A673 (cell line): ENCODE data around the gene DNMT3A. TPM values are rescaled to one million over a fixed set of nuclear protein-coding genes. Genes with fewer than 3 reads are reported as not detected.

Source experiments
- BruUV-seq: library from RNA; stranded (reverse); fragments of 400-500 nt; replicated peaks from 2 replicates; lab custom pipeline; 2021; lab: Mats Ljungman, UMichigan
- CTCF ChIA-PET: fragments of 300-600 bp; sonication (Branson Sonifier 250); formaldehyde crosslinking; loops from one replicate; lab custom pipeline; 2022; ENCODE audit warnings: antibody characterized with exemption; lab: Charles Lee
- POLR2A ChIA-PET: fragments of 300-600 bp; sonication (Branson Sonifier 250); formaldehyde crosslinking; loops from one replicate; lab custom pipeline; 2022; ENCODE audit warnings: antibody characterized with exemption; ENCODE audit not compliant: low non-redundant PET; lab: Charles Lee
- DNase-seq: peaks from one replicate; pipeline ENCODE4 v3.0.0-alpha.2; 2015; ENCODE audit warnings: low spot score
- H3K27ac ChIP-seq: fragments of 200-600 bp; sonication (generic); 2 replicates; pipeline ENCODE4 v1.5.1; 2016; ENCODE audit warnings: mixed run types, low read depth, mild to moderate bottlenecking, mixed read lengths, antibody characterized with exemption, low read length; ENCODE audit not compliant: poor library complexity, severe bottlenecking
- H3K27me3 ChIP-seq: fragments of 200-600 bp; sonication (generic); replicated peaks from 2 replicates; pipeline ENCODE4 v1.6.1; 2017; ENCODE audit warnings: mixed run types, low read depth, mild to moderate bottlenecking, mixed read lengths, antibody characterized with exemption, low read length; ENCODE audit not compliant: insufficient read depth, poor library complexity
- H3K36me3 ChIP-seq: fragments of 200-600 bp; sonication (generic); 2 replicates; pipeline ENCODE4 v1.6.1; 2016; ENCODE audit warnings: mixed run types, mild to moderate bottlenecking, mixed read lengths, antibody characterized with exemption, low read length; ENCODE audit not compliant: insufficient read depth, poor library complexity, severe bottlenecking
- H3K4me1 ChIP-seq: fragments of 200-600 bp; sonication (generic); 2 replicates; pipeline ENCODE4 v1.6.1; 2017; ENCODE audit warnings: mixed run types, mild to moderate bottlenecking, mixed read lengths, antibody characterized with exemption, low read length; ENCODE audit not compliant: insufficient read depth, poor library complexity, severe bottlenecking
- H3K4me3 ChIP-seq: fragments of 200-600 bp; sonication (generic); 2 replicates; pipeline ENCODE4 v1.5.1; 2016; ENCODE audit warnings: low read depth, mixed run types, mild to moderate bottlenecking, mixed read lengths, low read length; ENCODE audit not compliant: poor library complexity, severe bottlenecking
- H3K9me3 ChIP-seq: fragments of 200-600 bp; sonication (generic); 2 replicates; pipeline ENCODE4 v1.6.1; 2016; ENCODE audit warnings: mixed run types, low read depth, mild to moderate bottlenecking, mixed read lengths, antibody characterized with exemption, low read length; ENCODE audit not compliant: poor library complexity, severe bottlenecking
- CTCF ChIP-seq: fragments of 300-800, 200-600 bp; sonication (generic); conservative IDR thresholded peaks from 2 replicates; pipeline ENCODE4 v1.5.1; 2017; ENCODE audit warnings: low read depth, mild to moderate bottlenecking, antibody characterized with exemption, low read length, moderate library complexity, mixed read lengths
- EZH2 ChIP-seq: fragments of 200-600 bp; sonication (generic); IDR thresholded peaks from 2 replicates; pipeline ENCODE4 v1.6.1; 2017; ENCODE audit warnings: borderline replicate concordance, low read depth, mild to moderate bottlenecking, mixed read lengths, antibody characterized with exemption, low read length; ENCODE audit not compliant: poor library complexity, severe bottlenecking
- intact Hi-C: fragments of 100-400 bp; cut with micrococcal nuclease; formaldehyde crosslinking; loops from one replicate; pipeline ENCODE4 v1.10.0; 2022; ENCODE audit not compliant: unreplicated experiment
- total RNA-seq: library from RNA; stranded (reverse); gene quantifications from 2 replicates; pipeline ENCODE4 v1.2.3, GENCODE V29; 2021

Gene DNMT3A
- total RNA-seq, 1 experiment from 2014 or later: 109 TPM

DNA sequence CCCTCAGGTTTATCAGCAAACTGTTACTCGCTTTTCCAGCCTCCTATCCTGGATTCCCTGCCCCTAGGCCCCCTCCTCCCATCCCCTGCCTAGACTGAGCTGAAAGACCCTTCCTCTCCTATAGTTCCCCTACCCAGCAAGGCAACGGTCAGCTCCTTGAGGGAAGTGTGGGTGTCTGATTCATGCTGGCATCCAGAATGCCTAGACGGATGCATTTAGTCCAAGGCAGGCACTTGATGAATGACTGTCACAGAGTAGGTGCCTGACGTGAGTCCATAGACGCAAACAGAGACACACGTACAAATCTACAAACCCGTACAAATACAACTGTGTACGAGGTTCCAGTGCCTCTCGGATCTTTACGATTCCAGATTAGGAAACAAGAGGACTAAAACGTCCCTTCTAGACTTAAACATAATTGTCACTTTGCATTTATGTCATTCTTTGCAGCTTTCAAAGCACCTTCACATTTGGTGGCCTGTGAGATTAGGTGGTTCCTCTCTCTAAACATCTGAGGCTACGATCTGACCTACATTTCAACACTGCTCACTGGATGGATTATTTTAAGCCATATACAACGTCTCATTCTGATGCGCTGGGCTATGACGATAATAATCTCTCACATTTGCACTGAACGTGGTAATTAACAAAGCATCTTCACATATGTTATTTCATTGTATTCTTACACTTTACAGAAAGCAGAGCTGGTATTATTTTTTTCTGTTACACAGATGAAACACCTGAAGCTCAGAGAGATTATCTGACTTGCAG is 36.7 kb downstream of the DNMT3A start:
- CTCF ChIA-PET: no interaction called here
- Histone ChIP-seq H3K4me3 (no peak overlapping the region), H3K27ac (peak overlapping the region; percentile 58), H3K4me1 (peaks cover 49% of the 10 kb centered on the region), H3K9me3 (no peaks in the 10 kb centered on the region), H3K36me3 (peaks cover 20% of the 10 kb centered on the region), H3K27me3 (no peaks in the 10 kb centered on the region)
- BruUV-seq: no TSS peak
- intact Hi-C loops: loop anchor here (5.0 to 10.0 kb wide), 2 partner anchors 217 to 360 kb away; no protein-coding TSS in a partner anchor
- no peak for DNase-seq
- POLR2A ChIA-PET: no interaction called here
- no peak for TF ChIP-seq EZH2

GRCh38 chr2:25304321-25304720 is 37.4 kb downstream of the DNMT3A start:
- Histone ChIP-seq H3K9me3 (no peaks in the 10 kb centered on the region), H3K27ac (peak overlapping the region; percentile 58), H3K4me3 (no peak overlapping the region), H3K27me3 (no peaks in the 10 kb centered on the region), H3K36me3 (peaks cover 26% of the 10 kb centered on the region), H3K4me1 (peaks cover 49% of the 10 kb centered on the region)
- intact Hi-C loops: loop anchor here (10.0 kb wide), 1 partner anchor 360 kb away; no protein-coding TSS in a partner anchor
- TF ChIP-seq CTCF (no peak), EZH2 (no peak)
- DNase-seq: peak; percentile 69
- ChIA-PET POLR2A (no interaction called here), CTCF (no interaction called here)
- BruUV-seq: no TSS peak

DNA sequence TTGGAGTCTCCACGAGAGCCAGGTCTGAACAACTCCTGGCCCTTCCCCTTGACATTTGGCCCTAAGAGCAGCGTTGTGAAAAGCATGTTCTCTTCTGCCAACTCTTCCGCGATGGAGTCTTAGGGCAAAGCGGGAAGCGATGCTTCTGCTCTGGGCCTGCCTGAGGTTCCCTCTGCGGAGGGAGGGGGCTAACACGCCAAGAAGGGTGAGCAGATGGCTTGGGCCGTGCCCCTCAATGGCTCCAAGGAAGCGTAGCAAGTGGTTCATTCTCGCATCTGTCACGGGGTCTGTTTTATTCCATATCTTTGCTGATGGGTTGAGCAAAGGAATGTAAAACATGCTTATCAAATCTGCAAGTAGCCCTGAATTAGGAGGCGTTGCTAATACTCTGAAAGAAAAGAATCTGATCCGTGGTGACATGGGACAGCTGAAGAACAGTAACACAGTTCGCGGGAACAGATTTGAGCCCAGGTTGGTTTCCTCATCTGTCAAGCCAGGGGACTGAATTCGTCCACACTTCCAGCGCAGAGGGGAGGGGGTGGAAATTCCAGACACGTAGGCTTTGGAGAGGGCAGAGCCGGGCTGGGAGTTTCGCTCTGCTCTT is 38.0 kb downstream of the DNMT3A start:
- DNase-seq: no peak
- no peaks in the 10 kb centered on the region for H3K27me3 ChIP-seq
- intact Hi-C loops: loop anchor here (10.0 kb wide), 1 partner anchor 361 kb away; no protein-coding TSS in a partner anchor
- no TSS peak for BruUV-seq
- no peaks in the 10 kb centered on the region for H3K9me3 ChIP-seq
- no peak overlapping the region for H3K4me3 ChIP-seq
- peak overlapping the region; percentile 42 for H3K27ac ChIP-seq
- H3K36me3 ChIP-seq: peaks cover 26% of the 10 kb centered on the region
- H3K4me1 ChIP-seq: peaks cover 49% of the 10 kb centered on the region
- POLR2A ChIA-PET: no interaction called here
- CTCF ChIA-PET: no interaction called here
- no peak for TF ChIP-seq EZH2
- no peak for TF ChIP-seq CTCF
